GM12864 (cell line): ENCODE measurements around the gene GIMAP2.

Source experiments
- DNase-seq: peaks from one replicate; pipeline ENCODE4 v3.0.0-alpha.2; 2011; ENCODE audit warnings: low read depth
- H3K4me3 ChIP-seq: 2 replicates; pipeline ENCODE4 v1.5.1; 2011; ENCODE audit warnings: mild to moderate bottlenecking, low read depth, low read length, control low read depth
- TF ChIP-seq, protein P1 (sequence below): IDR thresholded peaks from 2 replicates; pipeline ENCODE4 v1.5.1; 2011; ENCODE audit warnings: low read depth, mild to moderate bottlenecking, moderate library complexity, low read length, control low read depth, inconsistent platforms; ENCODE audit errors: missing control alignments

The GIMAP2 gene

DNA sequence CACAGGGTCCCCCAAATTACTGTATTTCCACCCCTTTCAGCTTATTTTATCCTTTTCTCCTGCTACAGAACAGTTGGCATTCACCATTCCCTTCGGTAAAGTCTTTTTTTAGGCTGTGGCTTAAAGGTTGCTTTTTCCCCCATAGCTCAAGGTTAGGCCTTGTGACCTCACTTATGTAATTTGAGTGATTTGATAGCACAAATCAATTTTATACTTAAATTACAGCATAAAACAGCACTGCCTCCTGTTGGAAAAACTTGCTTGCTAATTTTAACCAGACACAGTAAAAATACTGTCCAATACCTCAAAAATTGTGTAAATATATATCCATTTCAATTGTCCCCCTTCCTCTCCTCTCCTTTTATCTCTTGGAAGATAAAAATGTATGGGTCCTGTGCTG lies 38.0 kb downstream of the GIMAP2 start:
- TF ChIP-seq, protein P1, sequence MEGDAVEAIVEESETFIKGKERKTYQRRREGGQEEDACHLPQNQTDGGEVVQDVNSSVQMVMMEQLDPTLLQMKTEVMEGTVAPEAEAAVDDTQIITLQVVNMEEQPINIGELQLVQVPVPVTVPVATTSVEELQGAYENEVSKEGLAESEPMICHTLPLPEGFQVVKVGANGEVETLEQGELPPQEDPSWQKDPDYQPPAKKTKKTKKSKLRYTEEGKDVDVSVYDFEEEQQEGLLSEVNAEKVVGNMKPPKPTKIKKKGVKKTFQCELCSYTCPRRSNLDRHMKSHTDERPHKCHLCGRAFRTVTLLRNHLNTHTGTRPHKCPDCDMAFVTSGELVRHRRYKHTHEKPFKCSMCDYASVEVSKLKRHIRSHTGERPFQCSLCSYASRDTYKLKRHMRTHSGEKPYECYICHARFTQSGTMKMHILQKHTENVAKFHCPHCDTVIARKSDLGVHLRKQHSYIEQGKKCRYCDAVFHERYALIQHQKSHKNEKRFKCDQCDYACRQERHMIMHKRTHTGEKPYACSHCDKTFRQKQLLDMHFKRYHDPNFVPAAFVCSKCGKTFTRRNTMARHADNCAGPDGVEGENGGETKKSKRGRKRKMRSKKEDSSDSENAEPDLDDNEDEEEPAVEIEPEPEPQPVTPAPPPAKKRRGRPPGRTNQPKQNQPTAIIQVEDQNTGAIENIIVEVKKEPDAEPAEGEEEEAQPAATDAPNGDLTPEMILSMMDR = no peak
- DNase-seq = no peak
- no peak overlapping the region for H3K4me3 ChIP-seq

DNA sequence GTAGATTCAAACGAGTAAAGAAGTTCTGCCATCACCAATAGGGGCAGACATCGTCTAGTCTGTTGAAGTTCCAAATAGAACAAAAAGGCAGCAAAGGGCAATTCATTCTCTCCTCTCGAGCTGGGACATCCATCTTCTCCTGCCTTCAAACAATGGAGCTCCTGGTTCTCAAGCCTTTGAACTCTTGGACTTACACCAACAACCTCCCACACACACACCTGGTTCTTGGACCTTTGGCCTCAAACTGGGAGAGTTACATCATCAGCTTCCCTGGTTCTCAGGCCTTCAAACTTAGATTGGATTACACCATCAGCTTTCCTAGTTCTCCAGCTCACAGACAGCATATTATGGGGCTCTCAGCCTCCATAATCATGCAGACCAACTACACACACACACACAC lies 41.9 kb downstream of the GIMAP2 start:
- H3K4me3 ChIP-seq = no peak overlapping the region
- TF ChIP-seq, protein P1 = no peak
- no peak for DNase-seq

DNA sequence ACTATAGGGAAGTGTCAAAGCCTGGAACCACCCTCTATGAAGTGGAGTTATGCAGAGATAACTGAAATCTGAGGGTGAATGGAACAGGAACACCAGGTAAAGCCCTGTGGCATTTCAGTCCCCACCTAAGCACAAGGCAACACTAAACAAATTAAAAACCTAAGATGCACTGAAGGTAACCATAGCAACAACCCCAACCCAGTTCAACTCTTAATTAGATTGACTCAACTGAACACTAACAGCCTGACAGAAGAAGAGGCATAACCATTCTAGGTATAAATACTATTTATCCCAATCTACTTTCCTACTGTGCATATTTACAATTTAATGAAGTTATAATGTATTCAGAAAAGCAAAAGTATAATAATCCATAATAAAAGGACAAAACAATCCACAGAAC lies 42.5 kb downstream of the GIMAP2 start:
- H3K4me3 ChIP-seq = no peak overlapping the region
- TF ChIP-seq, protein P1 = no peak
- no peak for DNase-seq

DNA sequence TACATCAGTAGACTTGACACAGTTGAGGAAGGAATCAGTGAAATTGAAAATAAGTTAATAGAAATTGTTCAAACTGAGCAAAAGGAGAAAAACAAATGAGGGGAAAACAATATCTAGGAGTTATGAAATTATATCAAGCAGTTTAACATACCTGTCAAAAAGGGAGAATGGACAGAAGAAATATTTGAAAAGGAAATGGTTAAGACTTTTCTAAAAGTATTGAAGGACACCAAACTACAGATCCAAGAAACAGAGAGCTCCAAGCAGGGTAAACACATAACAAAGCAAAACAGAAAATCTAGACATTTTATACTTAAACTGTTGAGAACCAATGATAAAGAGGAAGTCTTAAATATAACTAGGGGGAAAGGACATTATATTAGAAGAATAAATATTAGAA lies 43.1 kb downstream of the GIMAP2 start:
- H3K4me3 ChIP-seq = no peak overlapping the region
- TF ChIP-seq, protein P1 = no peak
- no peak for DNase-seq

DNA sequence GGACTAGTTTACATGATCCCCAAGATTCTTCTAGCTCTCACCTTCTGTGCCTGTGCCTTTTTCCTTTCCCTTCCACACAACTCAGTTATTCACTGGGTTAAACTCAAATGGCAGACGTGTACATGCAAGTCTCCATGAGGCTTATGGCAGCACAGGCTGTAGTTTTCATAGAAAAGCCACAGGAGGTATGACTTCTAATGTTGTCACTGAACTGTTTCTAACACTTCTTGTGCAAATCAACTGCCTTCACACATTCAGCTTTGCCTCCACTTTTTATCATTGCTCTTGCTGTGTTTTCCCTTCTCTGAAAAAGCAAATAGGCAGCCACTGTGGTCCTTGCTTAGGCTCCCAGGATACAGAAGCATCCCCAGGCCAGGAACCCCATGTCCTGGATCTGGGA lies 46.4 kb downstream of the GIMAP2 start:
- TF ChIP-seq, protein P1 = no peak
- no peak for DNase-seq
- H3K4me3 ChIP-seq = no peak overlapping the region

DNA sequence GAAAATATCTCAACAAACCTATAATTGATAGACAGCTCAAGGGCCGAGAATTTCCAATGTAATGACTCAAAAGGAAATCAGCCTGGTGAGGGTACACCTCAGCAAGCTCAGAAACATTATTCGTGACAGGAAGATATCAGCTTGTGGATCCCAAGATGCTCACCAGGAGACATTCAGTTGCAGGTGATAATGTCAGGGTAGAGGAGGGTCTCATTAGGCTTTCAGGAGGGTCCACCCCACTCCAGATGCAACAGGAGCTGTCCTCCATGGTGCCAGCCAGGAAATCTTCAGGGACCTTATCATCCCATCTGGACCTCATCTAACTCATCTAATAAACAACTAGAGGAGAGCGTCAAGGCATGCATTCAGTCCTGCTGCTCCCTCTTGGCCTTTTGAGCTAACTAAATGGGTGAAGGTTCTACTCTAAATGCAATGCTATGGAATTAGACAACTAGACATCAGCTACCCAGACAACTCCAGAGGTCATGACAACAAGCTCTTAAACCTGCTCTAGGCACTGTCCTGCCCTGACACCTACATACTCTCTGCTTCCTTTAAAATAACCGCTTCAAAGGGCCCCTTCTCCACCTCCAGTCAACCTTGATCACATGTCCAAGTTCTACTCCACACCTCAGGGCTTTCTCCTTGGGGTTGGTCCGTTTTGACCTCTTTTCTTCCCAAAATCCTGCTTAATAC lies 47.4 kb downstream of the GIMAP2 start:
- H3K4me3 ChIP-seq = no peak overlapping the region
- TF ChIP-seq, protein P1 = no peak
- no peak for DNase-seq

DNA sequence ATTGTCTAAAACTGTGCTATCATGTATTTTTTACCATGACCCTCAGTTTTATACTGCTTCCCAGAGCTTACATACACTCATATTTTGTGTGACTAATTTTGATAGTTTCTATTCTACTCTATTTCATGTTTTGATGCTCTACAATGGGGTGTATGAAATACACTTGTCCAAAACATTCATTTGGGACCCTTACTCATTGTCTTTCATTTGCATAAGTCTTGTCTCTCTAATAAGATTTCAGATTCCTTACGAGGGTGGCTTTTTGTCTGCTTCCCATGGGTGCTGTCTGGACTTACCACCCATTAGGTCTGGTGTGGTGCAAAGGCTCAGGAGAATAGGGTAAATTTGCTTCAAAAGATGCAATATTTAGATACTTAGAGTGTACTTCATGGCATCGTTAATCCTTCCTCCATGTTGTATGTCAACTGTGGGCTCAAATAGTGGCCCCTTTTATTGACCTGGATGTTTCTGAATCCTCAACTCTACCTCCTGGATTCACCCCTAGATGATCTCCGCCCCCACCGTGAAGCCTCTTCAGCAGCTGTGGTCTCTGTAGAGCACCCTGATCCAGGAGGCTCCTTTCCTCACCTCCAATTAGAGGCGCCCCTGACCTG lies 48.1 kb downstream of the GIMAP2 start:
- TF ChIP-seq, protein P1 = no peak
- H3K4me3 ChIP-seq = no peak overlapping the region
- no peak for DNase-seq
